ENCODE results near the gene ARFGEF3.
"Not testable (repeated sequence)": the region's sequence is repeated elsewhere in the genome, so short reads cannot be mapped to it uniquely, and the experiment has no call there.

ARFGEF3 gene

DNA sequence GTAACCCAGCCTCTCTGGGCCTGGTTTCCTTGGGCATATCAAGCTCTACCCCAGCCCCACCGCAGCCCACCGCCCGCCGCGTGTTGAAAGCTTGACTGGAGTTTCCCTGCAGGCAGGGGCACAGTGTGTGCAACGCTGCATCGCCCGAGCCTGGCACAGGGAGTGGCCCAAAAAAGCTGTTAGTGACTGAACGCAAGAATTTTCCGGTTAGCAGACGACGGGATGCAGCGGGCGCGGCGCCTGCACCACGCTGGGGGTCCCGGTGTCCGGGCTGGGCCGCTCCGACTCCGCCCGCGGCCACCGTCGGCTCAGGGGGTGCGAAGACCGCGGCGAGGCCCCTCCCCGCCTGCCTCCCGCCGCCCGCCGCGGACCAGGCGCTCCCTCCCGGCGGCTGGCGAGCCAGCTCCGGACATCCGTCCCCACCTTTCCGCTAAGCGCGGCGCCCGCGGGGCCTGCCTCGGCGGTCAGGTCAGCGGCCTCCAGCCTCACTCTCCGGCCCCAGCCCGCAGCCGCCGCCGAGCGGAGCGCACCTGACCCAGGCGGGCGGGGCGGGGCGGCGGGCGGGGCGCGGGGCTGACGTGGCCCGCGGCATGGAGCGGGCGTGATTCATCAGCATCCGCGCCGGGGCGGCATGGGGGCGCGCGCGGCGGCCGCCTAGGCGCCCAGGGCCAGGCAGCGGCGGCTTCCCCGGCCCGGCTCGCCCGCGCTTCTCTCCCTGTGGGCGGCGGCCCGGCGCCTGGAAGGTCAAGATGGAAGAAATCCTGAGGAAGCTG, at the start of gene ARFGEF3:
TSS of gene ARFGEF3 (plus strand) at position 602 of the 773 bp plus-strand sequence. CDS start at position 750, 148 bp downstream.
- peak; percentile 57 to 62 for DNase-seq

- DNase-seq: no peak
Measured at GRCh38 chr6:138113588-138114210, 48.0 kb upstream of the ARFGEF3 start.

DNA sequence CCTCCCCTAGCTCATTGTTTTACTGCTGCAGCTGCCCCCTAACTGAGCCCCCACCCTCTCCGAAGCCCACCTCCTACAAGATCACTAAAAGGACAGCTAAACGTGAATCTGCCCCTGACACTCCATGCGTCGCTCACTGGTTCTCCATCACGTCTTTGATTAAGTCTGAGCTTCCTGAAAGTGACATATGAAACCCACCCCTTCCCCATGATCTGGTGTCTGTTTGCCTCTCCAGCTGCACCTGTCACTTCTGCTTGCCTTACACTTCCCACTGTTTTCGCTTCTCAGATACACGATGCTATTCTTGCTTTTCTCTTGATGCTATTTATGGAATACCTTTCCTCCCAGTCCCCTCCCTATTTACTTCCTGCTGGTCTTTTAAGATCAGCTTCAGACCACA, 46.5 kb upstream of the ARFGEF3 start:
- no peak for DNase-seq

GRCh38 chr6:138115877-138116660, 45.7 kb upstream of the ARFGEF3 start:
- DNase-seq: peak; percentile 37 to 42

- DNase-seq: no peak
Measured at GRCh38 chr6:138116661-138116999, 45.1 kb upstream of the ARFGEF3 start.

- DNase-seq: no peak
Measured at GRCh38 chr6:138117376-138117914, 44.3 kb upstream of the ARFGEF3 start.

DNA sequence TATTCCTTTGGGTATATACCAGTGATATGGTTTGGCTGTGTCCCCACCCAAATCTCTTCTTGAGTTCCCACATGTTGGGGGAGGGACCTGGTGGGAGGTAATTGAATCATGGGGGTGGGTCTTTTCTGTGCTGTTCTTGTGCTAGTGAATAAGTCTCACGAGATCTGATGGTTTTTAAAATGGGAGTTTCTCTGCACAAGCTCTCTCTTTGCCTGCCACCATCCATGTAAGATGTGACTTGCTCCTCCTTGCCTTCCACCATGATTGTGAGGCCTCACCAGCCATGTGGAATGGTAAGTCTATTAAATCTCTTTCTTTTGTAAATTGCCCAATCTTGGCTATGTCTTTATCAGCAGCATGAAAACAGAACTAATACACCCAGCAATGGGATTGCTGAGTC, 42.5 kb upstream of the ARFGEF3 start:
- DNase-seq: not testable (repeated sequence)

DNA sequence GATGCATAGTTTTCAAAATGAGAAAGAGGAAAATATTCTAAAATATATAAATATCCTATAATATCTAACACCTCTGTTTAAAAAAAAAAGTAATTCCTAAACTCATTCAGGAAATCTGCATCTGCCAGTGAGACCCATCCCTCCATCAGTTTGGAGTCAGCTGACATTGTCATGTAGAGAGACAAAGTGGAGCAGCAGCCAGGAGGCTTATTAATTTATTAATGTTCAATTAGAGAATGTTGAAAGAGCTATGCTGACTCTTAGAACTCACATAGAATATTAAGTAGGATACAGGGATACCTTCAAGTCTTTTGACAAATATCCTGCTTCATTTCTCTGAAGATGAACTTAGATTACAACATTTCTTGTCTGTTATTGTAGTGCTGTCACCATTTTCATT, 41.8 kb upstream of the ARFGEF3 start:
- DNase-seq: no peak

DNA sequence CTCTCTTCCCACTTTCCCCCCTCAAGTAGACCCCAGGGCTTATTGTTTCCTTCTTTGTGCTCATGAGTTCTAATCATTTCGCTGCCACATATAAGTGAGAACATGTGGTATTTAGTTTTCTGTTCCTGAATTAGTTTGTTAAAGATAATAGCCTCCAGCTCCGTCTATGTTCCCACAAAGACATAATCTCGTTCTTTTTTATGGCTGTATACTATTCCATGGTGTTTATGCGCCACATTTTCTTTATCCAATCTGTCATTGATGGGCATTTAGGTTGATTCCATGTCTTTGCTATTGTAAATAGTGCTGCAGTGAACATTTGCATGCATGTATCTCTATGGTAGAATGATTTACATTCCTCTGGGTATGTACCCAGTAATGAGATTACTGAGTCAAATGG, 37.6 kb upstream of the ARFGEF3 start:
- DNase-seq: no peak

- DNase-seq: no peak
Measured at GRCh38 chr6:138128096-138128495, 33.6 kb upstream of the ARFGEF3 start.

DNA sequence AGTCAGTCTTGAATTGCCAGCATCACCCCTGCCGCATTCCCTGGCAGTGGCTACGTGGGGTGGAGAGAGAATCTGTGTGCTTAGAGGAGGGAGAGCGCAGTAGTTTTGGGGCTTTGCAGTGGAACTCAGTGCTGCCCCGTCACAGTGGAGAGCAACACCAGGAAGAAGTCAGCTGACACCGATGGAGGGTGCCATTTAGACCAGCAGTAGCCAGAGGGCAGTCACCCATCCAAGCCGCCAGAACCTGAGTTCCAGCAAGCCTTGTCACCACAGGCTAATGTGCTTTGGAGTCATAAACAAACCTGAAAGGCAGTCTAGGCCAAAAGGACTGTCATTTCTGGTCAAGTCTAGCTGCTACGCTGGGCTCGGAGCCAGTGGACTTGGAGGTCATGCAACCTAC, 32.5 kb upstream of the ARFGEF3 start:
- no peak for DNase-seq

GRCh38 chr6:138142806-138143205, 18.9 kb upstream of the ARFGEF3 start:
- no peak for DNase-seq

DNA sequence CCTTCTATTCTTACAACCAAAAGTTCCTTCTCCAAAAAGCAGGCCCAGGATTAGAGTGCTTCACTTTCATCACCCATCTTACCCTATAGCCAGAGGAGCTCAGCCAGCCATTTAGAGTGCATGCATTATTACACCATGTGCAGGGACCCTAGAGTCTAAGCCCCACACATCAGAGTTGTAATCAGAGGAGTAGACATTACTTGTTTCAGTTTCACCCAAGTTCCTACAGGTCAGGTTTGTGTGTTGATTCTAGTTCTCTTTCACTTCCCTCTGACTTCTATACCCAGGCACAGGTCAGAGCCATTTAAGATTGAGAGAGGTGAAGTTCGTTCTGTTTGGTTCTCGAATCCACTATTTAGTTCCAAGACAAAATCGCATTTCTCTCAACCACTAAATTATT, 16.3 kb upstream of the ARFGEF3 start:
- DNase-seq: no peak

GRCh38 chr6:138146544-138146943, 15.2 kb upstream of the ARFGEF3 start:
- no peak for DNase-seq

GRCh38 chr6:138155443-138155842, 6.3 kb upstream of the ARFGEF3 start:
- DNase-seq: no peak

- DNase-seq: no peak
Measured at GRCh38 chr6:138157986-138158638, 3.6 kb upstream of the ARFGEF3 start.

- no peak for DNase-seq
Measured at GRCh38 chr6:138159246-138159645, 2.5 kb upstream of the ARFGEF3 start.

GRCh38 chr6:138160329-138161087, 1.2 kb upstream of the ARFGEF3 start:
- no peak for DNase-seq

- DNase-seq: no peak
Measured at GRCh38 chr6:138161088-138161337, 726 bp upstream of the ARFGEF3 start.

DNA sequence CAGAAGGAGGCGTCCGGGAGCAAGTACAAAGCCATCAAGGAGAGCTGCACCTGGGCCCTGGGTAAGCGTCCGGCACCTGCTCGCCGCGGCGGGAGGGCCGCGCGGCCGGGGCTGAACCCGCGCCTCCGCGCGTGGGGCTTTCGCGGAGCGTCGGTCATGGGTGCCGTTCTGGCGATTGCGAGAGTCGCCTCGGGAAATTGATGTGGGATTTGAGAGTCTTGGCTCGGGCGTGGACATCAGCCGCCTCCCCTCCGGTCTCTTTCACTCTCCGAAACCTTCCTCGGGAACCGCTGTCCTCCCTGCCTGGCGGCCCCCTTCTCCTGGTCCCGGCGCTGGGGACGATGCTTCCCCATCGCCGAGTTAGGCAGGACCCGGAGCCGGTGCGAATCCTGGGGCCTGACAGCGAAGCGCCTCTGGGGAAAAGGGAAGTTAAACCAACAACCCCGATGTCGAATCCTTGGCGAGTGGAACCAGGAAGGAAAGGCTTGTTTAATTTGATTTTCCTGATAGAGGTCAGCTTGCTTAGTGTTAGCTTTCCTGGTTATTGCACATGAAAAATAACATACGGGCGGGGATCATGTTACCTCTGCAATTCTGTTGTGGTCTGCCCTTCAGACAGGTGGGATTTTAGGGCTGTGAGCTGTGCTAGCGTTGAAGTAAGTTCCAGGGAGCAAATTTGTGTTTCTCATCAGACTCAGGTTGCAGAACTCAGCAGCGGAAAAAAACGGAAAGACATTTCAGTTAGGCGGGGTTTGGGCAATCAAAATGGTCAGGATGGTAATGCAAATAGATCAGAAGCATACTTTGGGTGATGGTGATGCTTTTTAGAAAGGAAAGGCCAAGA, 594 bp downstream of the ARFGEF3 start:
- DNase-seq: no peak

- DNase-seq: no peak
Measured at GRCh38 chr6:138162955-138163575, 1.3 kb downstream of the ARFGEF3 start.
